HEK293 (cell line): ENCODE data around the gene LCOR.

Experiments used
- CTCF ChIA-PET: fragments of 350-600 bp; formaldehyde crosslinking; extraction: SDS; loops from one replicate; lab custom pipeline; 2021; ENCODE audit warnings: antibody characterized with exemption; lab: Yijun Ruan, JAX
- POLR2A ChIA-PET: fragments of 300-600 bp; formaldehyde crosslinking; extraction: SDS; loops from one replicate; lab custom pipeline; 2020; ENCODE audit warnings: antibody characterized with exemption, inconsistent platforms; lab: Yijun Ruan, JAX
- H3K27ac ChIP-seq: fragments of 200-500 bp; sonication (Bioruptor generic); 2 replicates; pipeline ENCODE4 v1.5.1; 2014; ENCODE audit warnings: low read depth, low read length, control low read depth, inconsistent platforms; ENCODE audit errors: extremely low read depth
- H3K36me3 ChIP-seq, 2 experiments: fragments of 200-500 bp in 1 of 2; sonication (Bioruptor generic) in 1 of 2; 1 replicate in 1 of 2; 2 replicates in 1 of 2; pipeline ENCODE4 v1.5.1; 2014 to 2017; ENCODE audit warnings: inconsistent platforms in 2 of 2, low read length in 2 of 2; ENCODE audit not compliant: control insufficient read depth in 2 of 2, insufficient read depth in 1 of 2
- H3K4me1 ChIP-seq: fragments of 200-500 bp; sonication (Bioruptor generic); 2 replicates; pipeline ENCODE4 v1.5.1; 2014; ENCODE audit warnings: mild to moderate bottlenecking, low read length, inconsistent platforms; ENCODE audit not compliant: control insufficient read depth, insufficient read depth
- H3K4me3 ChIP-seq: 2 replicates; pipeline ENCODE4 v1.5.1; 2011; ENCODE audit warnings: low read depth, mild to moderate bottlenecking, control low read depth, low read length, moderate library complexity
- H3K9me3 ChIP-seq: fragments of 200-500 bp; sonication (Bioruptor generic); 2 replicates; pipeline ENCODE4 v1.5.1; 2014; ENCODE audit warnings: low read depth, low read length, inconsistent platforms; ENCODE audit not compliant: control insufficient read depth, insufficient read depth
- GLI4 ChIP-seq: fragments of 450-650 bp; formaldehyde crosslinking; IDR thresholded peaks from 2 replicates; pipeline ENCODE4 v1.5.1; 2016; ENCODE audit warnings: missing biosample characterization, missing genetic modification characterization
- GLIS1 ChIP-seq: fragments of 450-650 bp; formaldehyde crosslinking; IDR thresholded peaks from 2 replicates; pipeline ENCODE4 v1.5.1; 2016; ENCODE audit warnings: missing biosample characterization, missing genetic modification characterization
- PRDM4 ChIP-seq: fragments of 450-650 bp; formaldehyde crosslinking; IDR thresholded peaks from 2 replicates; pipeline ENCODE4 v1.5.1; 2017; ENCODE audit warnings: missing biosample characterization, missing genetic modification characterization
- YY1 ChIP-seq: fragments of 450-650 bp; formaldehyde crosslinking; IDR thresholded peaks from 2 replicates; pipeline ENCODE4 v1.5.1; 2018; ENCODE audit warnings: missing biosample characterization, missing genetic modification characterization
- YY2 ChIP-seq: fragments of 450-650 bp; formaldehyde crosslinking; IDR thresholded peaks from 2 replicates; pipeline ENCODE4 v1.5.1; 2016; ENCODE audit warnings: missing biosample characterization, missing genetic modification characterization
- ZBTB17 ChIP-seq: fragments of 450-650 bp; formaldehyde crosslinking; IDR thresholded peaks from 2 replicates; pipeline ENCODE4 v1.5.1; 2016; ENCODE audit warnings: missing biosample characterization, missing genetic modification characterization
- ZBTB20 ChIP-seq: fragments of 450-650 bp; formaldehyde crosslinking; IDR thresholded peaks from 2 replicates; pipeline ENCODE4 v1.5.1; 2016; ENCODE audit warnings: missing biosample characterization, missing genetic modification characterization
- ZFHX2 ChIP-seq: fragments of 450-650 bp; formaldehyde crosslinking; conservative IDR thresholded peaks from 2 replicates; pipeline ENCODE4 v1.5.1; 2016; ENCODE audit warnings: missing biosample characterization, missing genetic modification characterization
- ZFP41 ChIP-seq: fragments of 450-650 bp; formaldehyde crosslinking; IDR thresholded peaks from 2 replicates; pipeline ENCODE4 v1.5.1; 2016; ENCODE audit warnings: missing biosample characterization, missing genetic modification characterization, borderline replicate concordance
- ZNF23 ChIP-seq: fragments of 450-650 bp; formaldehyde crosslinking; IDR thresholded peaks from 2 replicates; pipeline ENCODE4 v1.5.1; 2016; ENCODE audit warnings: missing biosample characterization, missing genetic modification characterization, borderline replicate concordance
- ZNF26 ChIP-seq: fragments of 450-650 bp; formaldehyde crosslinking; IDR thresholded peaks from 2 replicates; pipeline ENCODE4 v1.5.1; 2016; ENCODE audit warnings: missing biosample characterization, missing genetic modification characterization
- ZNF433 ChIP-seq: fragments of 450-650 bp; formaldehyde crosslinking; IDR thresholded peaks from 2 replicates; pipeline ENCODE4 v1.5.1; 2016; ENCODE audit warnings: missing biosample characterization, missing genetic modification characterization, low read depth
- ZNF555 ChIP-seq: fragments of 450-650 bp; formaldehyde crosslinking; conservative IDR thresholded peaks from 2 replicates; pipeline ENCODE4 v1.5.1; 2017; ENCODE audit warnings: missing biosample characterization, mild to moderate bottlenecking, missing genetic modification characterization, inconsistent platforms
- ZNF561 ChIP-seq: fragments of 450-650 bp; IDR thresholded peaks from 2 replicates; pipeline ENCODE4 v1.5.1; 2018; ENCODE audit warnings: missing biosample characterization, missing genetic modification characterization, borderline replicate concordance
- ZNF610 ChIP-seq: fragments of 450-650 bp; formaldehyde crosslinking; IDR thresholded peaks from 2 replicates; pipeline ENCODE4 v1.5.1; 2016; ENCODE audit warnings: missing biosample characterization, missing genetic modification characterization, borderline replicate concordance
- ZNF664 ChIP-seq: fragments of 450-650 bp; formaldehyde crosslinking; IDR thresholded peaks from 2 replicates; pipeline ENCODE4 v1.5.1; 2016; ENCODE audit warnings: missing biosample characterization, missing genetic modification characterization
- ZNF670 ChIP-seq: fragments of 450-650 bp; formaldehyde crosslinking; IDR thresholded peaks from 2 replicates; pipeline ENCODE4 v1.5.1; 2016; ENCODE audit warnings: missing biosample characterization, missing genetic modification characterization, low read depth
- ZSCAN30 ChIP-seq: fragments of 450-650 bp; IDR thresholded peaks from 2 replicates; pipeline ENCODE4 v1.5.1; 2018; ENCODE audit warnings: missing biosample characterization, mild to moderate bottlenecking, missing genetic modification characterization, moderate library complexity
- TF ChIP-seq, protein P1 (sequence below): fragments of 450-650 bp; formaldehyde crosslinking; IDR thresholded peaks from 2 replicates; pipeline ENCODE4 v1.5.1; 2017; ENCODE audit warnings: missing biosample characterization, mild to moderate bottlenecking, missing genetic modification characterization, moderate library complexity
- TF ChIP-seq, protein P2 (sequence below): fragments of 450-650 bp; formaldehyde crosslinking; IDR thresholded peaks from 2 replicates; pipeline ENCODE4 v1.5.1; 2016; ENCODE audit warnings: missing biosample characterization, missing genetic modification characterization
- TF ChIP-seq, protein P3 (sequence below): fragments of 450-650 bp; formaldehyde crosslinking; IDR thresholded peaks from 2 replicates; pipeline ENCODE4 v1.5.1; 2016; ENCODE audit warnings: missing biosample characterization, missing genetic modification characterization
- TF ChIP-seq, protein P4 (sequence below): fragments of 450-650 bp; formaldehyde crosslinking; IDR thresholded peaks from 2 replicates; pipeline ENCODE4 v1.5.1; 2016; ENCODE audit warnings: missing biosample characterization, missing genetic modification characterization

Gene LCOR

DNA sequence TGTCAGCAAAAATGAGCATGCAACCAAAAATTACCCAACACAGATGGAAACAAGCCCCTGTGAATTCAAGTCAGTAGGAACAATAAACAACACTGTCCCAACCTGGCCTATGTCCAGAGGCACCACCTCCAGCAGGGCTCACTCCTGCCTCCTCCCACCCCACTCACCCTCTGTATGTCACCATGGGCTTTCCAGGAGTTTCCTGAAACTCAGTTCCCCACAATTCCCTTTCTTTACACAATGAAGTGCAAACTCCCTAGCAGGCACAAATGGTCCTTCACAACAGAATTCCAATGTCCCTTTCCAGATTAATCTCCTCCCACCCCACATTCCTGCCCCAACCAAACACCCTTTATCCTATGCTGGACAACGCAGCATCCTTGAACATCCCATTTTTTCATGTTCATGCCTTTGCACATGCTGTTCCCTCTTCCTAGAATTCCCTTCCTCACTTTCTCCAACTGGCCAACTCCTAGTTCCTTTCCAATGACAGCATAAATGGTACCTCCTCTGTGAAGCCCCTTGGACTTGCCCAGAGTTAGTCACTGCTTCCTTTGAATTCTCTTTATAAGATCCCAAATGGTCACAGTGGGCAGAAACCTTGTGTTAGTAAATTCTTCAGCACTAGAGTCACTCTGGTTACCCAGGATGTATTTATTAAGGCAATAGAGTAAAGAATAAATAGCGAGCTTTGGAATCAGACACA lies 196.2 kb downstream of the LCOR start (continued):
- TF ChIP-seq GLIS1 (tag by site-specific recombination) (0 out of 2 replicates have a peak, but pooled peaks have one; percentile 18), ZNF670 (tag by site-specific recombination) (no peak)

DNA sequence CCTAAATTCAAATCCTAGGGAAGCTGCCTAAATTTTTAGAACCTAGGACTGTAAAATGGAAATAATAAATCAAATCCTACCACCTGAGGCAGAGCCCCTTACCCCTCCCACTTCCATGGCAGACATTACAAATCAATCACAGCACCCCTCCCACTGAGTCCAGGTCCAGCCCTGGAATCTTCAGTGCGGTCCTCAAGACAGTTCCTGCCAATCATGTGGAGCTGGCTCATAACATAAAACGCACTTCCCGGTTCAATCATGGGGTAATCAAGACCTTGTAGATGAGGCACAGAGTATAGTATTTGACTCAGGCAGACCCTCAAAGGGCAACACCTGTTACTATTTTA lies 196.7 kb downstream of the LCOR start:
- CTCF ChIA-PET = interaction anchor here (6.5 kb wide), 1 partner anchor 8 kb away, joined by 73 read pairs; no protein-coding TSS in a partner anchor

GRCh38 chr10:97029271-97029670 lies 197.2 kb downstream of the LCOR start:
- CTCF ChIA-PET = interaction anchor here (6.5 kb wide), 1 partner anchor 8 kb away, joined by 73 read pairs; no protein-coding TSS in a partner anchor
- POLR2A ChIA-PET = no interaction called here
- Histone ChIP-seq H3K4me1 (peaks cover 8% of the 10 kb centered on the region; the same call in 1 of the 2 replicates), H3K9me3 (no peaks in the 10 kb centered on the region), H3K27ac (no peak overlapping the region), H3K36me3 (no peaks in the 10 kb centered on the region), H3K4me3 (no peak overlapping the region)
- TF ChIP-seq, protein P1, sequence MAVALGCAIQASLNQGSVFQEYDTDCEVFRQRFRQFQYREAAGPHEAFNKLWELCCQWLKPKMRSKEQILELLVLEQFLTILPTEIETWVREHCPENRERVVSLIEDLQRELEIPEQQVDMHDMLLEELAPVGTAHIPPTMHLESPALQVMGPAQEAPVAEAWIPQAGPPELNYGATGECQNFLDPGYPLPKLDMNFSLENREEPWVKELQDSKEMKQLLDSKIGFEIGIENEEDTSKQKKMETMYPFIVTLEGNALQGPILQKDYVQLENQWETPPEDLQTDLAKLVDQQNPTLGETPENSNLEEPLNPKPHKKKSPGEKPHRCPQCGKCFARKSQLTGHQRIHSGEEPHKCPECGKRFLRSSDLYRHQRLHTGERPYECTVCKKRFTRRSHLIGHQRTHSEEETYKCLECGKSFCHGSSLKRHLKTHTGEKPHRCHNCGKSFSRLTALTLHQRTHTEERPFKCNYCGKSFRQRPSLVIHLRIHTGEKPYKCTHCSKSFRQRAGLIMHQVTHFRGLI = no peak

More for the DNA sequence above, 196.7 kb downstream of the LCOR start:
- Histone ChIP-seq H3K4me1 (peaks cover 11% of the 10 kb centered on the region; the same call in 1 of the 2 replicates), H3K36me3 (no peaks in the 10 kb centered on the region), H3K4me3 (no peak overlapping the region), H3K27ac (no peak overlapping the region), H3K9me3 (no peaks in the 10 kb centered on the region)
- POLR2A ChIA-PET = no interaction called here
- TF ChIP-seq ZBTB17 (tag by site-specific recombination) (peak; percentile 56; the same call in 1 of the 2 replicates), ZFHX2 (tag by site-specific recombination) (no peak), ZNF664 (no peak), ZNF23 (peak; percentile 66; the same call in 1 of the 2 replicates)

DNA sequence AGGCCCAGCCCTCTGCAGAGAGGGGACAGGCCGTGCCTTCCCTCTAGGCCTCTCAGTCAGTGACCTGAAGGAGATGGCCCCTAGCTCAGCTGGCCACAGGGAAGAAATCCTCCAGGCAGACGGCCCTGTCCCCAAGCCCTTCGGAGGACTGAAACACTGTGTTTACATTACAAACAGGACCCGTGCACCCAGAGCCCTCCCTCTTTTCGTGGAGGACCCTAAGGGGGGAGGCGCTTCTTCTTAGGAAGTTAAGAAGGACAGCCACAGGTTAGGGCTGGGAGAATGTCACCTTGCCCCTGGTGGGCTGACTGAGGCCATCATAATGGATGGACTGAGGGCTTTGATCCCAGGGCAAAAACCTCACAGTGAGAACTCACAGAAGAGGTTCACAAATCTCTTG lies 198.8 kb downstream of the LCOR start:
- ChIA-PET POLR2A (no interaction called here), CTCF (no interaction called here)
- no peaks in the 10 kb centered on the region for H3K36me3 ChIP-seq
- no peaks in the 10 kb centered on the region for H3K9me3 ChIP-seq
- H3K4me3 ChIP-seq = no peak overlapping the region
- H3K4me1 ChIP-seq = no peaks in the 10 kb centered on the region
- no peak overlapping the region for H3K27ac ChIP-seq
- TF ChIP-seq PRDM4 = no peak
- no peak for TF ChIP-seq YY1 (tag by site-specific recombination)
- TF ChIP-seq GLI4 (tag by site-specific recombination) = no peak
- TF ChIP-seq, protein P2, sequence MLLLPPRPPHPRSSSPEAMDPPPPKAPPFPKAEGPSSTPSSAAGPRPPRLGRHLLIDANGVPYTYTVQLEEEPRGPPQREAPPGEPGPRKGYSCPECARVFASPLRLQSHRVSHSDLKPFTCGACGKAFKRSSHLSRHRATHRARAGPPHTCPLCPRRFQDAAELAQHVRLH (tag by site-specific recombination) = no peak
- no peak for TF ChIP-seq ZFP41 (tag by site-specific recombination)
- TF ChIP-seq ZNF561 = no peak
- no peak for TF ChIP-seq ZNF433 (tag by site-specific recombination)
- TF ChIP-seq ZNF26 (tag by site-specific recombination) = no peak
- no peak for TF ChIP-seq ZNF610
- TF ChIP-seq ZNF555 (tag by site-specific recombination) = no peak
- no peak for TF ChIP-seq YY2 (tag by site-specific recombination)
- TF ChIP-seq, protein P3, sequence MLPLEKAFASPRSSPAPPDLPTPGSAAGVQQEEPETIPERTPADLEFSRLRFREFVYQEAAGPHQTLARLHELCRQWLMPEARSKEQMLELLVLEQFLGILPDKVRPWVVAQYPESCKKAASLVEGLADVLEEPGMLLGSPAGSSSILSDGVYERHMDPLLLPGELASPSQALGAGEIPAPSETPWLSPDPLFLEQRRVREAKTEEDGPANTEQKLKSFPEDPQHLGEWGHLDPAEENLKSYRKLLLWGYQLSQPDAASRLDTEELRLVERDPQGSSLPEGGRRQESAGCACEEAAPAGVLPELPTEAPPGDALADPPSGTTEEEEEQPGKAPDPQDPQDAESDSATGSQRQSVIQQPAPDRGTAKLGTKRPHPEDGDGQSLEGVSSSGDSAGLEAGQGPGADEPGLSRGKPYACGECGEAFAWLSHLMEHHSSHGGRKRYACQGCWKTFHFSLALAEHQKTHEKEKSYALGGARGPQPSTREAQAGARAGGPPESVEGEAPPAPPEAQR = no peak
- no peak for TF ChIP-seq ZSCAN30
- TF ChIP-seq, protein P4, sequence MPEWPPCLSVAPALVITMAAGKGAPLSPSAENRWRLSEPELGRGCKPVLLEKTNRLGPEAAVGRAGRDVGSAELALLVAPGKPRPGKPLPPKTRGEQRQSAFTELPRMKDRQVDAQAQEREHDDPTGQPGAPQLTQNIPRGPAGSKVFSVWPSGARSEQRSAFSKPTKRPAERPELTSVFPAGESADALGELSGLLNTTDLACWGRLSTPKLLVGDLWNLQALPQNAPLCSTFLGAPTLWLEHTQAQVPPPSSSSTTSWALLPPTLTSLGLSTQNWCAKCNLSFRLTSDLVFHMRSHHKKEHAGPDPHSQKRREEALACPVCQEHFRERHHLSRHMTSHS (tag by site-specific recombination) = no peak
- TF ChIP-seq ZBTB20 = no peak
